Stimulated activated CD4-positive, alpha-beta T cell treated with anti-CD3 and anti-CD28 coated beads, Interleukin-2, amount 100 ng/mL, for 48 hours (primary cell): ENCODE measurements around the gene SRSF6.
"Not testable (repeated sequence)": the region's sequence is repeated elsewhere in the genome, so short reads cannot be mapped to it uniquely, and the experiment has no call there.

Experiments
- DNase-seq, 2 donors: peaks; one replicate each; pipeline ENCODE4 v3.0.0-alpha.2; 2020

The SRSF6 gene

GRCh38 chr20:43457640-43458421, at the start of gene SRSF6:
Gene SRSF6, plus strand, starts transcription at chr20:43457896. Its CDS starts 138 bp downstream, at chr20:43458034.
- peak; percentile 86 to 95 for DNase-seq

DNA sequence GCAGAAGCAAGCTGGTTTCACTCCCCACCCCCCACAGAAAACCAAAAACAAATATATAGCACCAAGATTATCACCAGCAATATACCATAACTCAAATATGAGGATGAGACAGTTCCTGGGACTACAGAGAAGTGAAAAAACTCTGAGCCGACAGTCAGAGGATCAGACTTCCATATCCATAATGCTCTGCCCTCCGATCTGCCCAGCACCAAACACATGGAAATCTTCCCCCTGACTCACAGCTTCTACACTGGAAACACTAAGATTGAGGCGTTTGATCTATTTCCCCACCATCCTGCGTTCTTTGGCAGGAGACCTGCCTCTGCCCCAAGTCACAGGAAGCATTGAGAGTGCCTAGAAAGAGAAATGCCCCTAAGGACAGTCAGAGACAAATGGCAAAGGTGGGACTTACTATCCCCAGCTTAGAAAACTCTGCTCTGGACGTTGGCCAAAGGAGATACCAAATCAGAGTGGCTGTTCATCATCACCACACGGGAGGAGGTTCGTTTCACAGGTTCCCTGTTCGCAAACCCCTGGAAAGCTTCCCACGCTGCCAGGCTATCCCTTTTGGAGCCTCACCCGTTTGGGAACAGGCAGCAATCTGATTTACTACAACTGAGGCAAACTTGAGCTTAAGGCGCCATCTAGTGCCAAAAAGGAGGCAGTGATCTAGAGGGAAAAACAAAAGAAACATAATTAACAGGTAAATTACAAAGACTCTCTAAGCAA, 48.7 kb upstream of the SRSF6 start:
- no peak for DNase-seq

GRCh38 chr20:43409577-43409913, 48.2 kb upstream of the SRSF6 start:
- no peak for DNase-seq

DNA sequence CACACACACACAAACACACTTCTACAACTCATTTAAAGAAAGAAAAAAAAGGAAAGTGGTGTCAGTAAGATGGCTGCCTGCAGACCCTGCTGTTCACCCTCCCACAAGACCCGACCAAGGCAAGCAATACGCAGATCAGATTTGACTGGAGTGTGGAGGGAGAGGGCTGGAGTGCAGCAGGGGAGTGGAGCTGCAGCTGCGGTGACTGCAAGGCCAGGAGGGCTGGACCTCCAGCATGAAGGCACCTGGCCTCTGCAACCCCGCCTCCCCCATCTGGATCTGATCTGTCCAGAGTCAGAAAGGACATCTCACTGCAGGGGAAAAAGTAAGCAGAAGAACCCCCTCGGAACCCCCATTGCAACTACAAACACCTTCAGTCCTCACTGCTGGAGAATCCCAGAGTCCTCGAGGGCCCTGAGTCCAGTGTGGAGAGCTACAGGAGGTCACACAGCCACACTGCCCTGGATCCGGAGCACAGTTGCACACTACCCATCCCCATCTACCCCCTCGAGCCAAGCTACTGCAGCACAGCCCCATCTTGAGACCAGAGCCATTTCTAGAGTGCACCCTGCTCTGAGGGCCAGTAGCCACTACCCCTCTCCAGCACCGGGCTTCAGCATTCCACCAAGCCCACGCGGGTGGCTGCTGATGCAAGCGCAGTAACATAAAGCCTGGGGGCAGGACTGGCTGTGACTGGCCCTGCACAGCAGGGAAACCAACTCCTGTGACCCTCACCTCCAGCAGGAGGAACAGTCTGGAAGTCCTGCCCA, 41.9 kb upstream of the SRSF6 start:
- no peak for DNase-seq

DNA sequence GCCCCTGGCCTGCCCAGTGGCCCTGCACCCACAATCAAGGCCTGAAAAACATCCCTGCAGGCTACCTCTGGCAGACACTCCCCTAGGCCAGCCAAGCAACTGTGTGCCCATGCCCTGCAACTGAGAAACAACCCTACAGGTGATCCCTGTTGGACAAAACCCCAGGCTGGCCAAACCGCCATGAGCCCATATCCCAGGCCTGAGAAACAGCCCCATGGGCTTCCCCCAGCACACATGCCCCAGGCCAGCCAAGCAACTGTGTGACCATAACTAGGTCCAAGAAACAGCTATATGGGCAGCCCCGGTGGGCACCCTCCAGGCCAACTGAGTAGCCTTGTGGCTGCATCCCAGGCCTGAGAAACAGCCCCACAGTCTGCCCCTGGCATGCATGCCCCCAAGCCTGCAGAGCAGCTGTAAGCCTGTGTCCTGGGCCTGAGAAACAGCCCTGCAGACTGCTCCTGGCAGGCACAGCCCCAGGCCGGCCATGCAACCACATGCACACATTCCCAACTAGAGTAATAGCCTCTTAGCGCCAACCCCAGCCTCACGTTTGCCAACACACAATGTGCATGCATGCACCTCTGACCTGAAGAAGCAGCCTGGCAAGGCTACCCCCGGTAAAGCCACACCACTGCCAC, 41.0 kb upstream of the SRSF6 start:
- DNase-seq, result no peak

- DNase-seq, result no peak
Measured at GRCh38 chr20:43420192-43420591, 37.5 kb upstream of the SRSF6 start.

DNA sequence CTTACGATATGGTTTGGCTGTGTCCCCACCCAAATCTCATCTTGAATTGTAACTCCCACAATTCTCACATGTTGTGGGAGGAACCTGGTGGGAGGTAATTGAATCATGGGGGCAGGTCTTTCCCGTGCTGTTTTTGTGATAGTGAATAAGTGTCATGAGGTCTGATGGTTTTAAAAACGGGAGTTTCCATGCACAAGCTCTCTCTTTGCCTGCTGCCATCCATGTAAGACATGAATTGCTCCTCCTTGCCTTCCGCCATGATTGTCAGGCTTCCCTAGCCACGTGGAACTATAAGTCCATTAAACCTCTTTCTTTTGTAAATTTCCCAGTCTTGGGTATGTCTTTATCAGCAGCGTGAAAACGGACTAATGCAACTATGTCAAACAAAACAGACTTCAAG, 36.8 kb upstream of the SRSF6 start:
- DNase-seq, result not testable (repeated sequence)

DNA sequence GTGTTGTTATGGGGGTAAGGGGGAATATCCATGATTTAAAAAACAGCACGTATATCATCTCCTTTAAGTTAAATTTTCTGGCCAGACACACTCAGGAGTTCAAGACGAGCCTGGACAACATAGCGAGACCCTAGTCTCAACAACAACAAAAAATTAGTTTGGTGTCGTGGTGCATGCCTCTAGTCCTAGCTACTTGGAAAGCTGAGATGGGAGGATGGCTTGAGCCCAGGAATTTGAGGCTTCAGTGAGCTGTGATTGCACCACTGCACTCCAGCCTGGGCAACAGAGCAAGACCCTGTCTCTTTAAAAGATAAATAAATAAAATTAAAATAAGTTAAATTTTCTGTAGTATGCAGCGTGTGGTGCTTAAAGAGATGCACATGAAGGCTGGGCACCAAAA, 31.5 kb upstream of the SRSF6 start:
- no peak for DNase-seq

DNA sequence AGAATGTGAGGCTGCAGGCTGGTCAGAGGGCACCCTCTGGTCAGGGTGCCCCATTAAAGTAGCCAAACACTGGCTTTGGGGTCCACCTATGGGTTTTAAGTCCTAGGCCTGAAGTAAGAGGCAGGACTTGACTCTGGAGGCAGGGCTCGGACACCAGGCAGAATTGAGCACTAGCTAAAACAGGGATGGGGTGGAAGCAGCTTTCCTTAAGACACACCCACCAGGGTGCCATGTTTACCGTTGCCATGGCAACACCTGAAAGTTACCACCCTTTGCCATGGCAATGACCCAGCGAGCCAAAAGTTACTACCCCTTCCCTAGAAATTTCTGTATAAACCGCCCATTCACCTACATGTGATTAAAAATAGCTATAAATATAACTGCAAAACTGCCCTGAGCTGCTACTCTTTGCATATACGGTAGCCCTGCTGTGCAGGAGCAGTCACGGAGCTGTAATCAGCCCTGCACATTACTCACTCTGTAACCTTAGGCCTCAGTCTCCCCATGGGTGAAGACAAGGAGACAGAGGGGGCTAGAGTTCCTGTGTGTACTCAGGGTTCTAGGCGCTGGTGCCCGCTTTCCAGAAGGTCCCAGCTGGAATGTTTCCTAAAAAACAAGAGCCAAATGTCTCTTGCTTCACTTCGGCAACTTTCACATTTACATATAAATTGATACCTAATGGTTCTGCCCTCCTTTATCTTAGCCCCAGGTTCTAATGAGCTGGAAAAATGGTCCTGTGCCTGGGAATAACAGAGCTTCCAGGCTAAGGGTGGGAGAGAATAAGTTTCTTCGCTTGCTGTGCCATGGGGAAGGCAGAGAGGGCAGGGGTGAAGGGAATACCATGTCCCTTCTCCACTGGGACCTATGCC, 27.2 kb upstream of the SRSF6 start:
- DNase-seq, result no peak

DNA sequence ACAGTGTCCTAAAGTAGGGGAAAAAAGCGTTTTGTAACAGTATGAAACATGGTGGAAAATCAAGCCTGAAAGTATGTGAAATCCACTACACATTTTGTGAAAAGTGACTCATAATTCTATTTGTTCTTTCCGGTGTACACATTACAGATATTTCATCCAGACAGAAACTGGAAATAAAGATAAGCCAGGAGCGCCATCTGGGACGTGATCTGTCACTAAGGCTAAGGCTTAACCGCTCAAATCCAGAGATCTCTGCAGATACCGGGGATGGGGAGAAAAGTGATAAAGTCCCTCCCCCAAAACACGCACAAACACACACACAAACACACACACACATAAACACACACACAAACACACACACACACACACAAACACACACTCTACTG, 26.6 kb upstream of the SRSF6 start:
- DNase-seq, result no peak

DNA sequence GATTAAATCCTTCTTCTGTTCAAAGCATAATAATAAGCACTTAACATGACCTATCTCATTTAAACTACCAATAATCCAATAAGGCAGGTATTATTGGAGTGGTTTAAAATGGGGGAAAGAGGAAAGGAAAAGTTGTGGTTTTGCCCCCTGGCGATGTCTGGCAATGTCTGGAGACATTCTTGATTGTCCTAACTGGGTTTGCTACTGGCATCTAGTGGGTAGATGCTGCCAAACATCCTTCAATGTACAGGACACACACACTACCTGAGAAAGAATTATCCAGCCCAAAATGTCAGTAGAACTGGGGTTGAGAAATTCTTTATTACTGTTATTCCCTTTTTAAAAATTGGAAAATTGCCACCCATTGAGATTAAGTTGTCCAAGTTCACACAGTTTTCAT, 25.2 kb upstream of the SRSF6 start:
- DNase-seq, result no peak

DNA sequence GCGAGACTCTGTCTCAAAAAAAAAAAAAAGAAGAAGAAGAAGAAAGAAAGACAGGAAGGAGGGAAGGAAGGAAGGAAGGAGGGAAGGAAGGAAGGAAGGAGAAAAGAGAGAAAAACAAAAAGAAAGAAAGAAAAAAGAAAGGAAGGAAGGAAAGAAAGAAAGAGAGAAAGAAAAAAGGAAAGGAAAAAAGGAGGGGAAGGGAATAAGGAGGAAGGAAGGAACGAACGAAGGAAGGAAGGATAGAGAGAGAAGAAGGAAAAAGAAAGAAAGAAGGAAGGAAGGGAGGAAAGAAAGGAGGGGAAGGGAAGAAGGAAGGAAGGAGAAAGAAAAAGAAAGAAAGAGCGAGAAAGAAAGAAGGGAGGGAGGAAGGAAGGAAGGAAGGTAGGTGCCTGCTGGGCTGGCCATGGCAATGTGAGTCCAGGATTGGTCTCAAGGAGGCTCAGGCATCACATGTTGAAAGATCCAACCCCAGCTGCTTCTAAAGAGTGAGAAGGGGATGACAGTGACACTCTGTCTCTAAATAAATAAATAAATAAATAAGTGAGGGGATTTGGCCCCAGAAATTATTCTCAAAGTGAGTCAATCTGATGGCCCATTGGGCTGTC, 24.3 kb upstream of the SRSF6 start:
- no peak for DNase-seq

DNA sequence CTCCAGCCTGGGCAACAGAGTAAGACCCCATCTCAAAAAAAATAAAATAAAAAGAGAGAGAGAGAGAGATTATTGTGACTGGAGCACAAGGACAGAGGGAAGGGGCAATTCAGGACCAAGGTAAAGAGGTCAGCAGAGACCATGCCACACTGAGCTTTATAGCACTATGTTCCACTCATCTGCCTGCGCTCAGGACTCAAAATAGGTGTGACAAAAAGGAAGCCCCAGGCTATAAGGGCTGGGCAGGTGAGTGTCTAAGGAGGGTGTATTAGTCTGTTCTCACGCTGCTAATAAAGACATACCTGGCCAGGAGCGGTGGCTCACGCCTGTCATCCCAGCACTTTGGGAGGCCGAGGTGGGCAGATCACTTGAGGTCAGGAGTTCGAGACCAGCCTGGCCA, 23.1 kb upstream of the SRSF6 start:
- DNase-seq, result no peak

DNA sequence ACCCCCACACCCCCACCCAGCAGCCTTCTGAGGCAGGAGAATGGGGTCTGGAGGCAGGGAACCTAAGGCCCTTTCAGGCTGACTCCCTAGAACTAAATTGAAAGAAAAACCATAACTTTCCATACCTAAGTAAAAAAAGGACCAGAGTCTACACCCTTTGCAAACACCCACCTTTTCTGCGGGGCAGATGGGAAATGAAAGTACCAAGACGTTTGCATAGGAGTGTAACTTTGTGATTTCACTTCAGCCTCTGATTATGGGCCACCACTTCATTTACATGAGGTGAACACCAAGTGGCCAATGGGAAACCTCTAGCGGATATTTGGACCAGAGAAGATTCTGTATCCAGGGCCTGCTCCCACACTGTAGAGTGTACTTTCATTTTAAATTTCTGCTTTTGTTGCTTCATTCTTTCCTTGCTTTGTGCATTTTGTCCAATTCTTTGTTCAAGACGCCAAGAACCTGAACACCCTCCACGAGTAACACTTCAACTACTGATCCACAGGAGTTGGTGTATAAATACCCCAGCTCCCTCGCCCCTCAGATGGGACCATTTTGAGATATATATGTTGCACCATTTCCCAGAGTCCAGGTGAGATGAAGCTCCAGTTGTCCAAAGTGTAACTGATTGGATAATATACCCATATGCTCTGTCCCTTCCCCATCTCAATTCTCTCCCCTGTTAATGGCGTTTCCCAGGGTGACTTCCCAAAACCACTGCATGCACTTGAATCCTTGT, 18.9 kb upstream of the SRSF6 start:
- no peak for DNase-seq

DNA sequence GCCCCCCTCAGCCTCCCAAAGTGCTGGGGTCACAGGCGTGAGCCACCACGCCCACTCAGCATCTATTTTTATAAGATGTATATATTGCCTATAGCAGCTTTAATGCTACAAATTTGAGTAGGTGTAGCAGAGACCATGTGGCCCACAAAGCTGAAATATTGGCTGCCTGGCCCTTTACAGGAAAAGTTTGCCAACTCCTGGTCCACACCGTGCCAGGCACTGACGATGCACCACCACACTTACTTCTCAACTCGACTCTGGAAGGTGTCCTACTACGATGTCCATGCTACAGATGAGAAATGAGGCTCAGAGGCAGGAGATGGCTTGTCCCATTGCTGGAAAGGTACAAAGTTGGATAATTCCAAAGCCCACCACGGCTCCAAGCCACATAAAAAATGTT, 17.2 kb upstream of the SRSF6 start:
- DNase-seq, result no peak

DNA sequence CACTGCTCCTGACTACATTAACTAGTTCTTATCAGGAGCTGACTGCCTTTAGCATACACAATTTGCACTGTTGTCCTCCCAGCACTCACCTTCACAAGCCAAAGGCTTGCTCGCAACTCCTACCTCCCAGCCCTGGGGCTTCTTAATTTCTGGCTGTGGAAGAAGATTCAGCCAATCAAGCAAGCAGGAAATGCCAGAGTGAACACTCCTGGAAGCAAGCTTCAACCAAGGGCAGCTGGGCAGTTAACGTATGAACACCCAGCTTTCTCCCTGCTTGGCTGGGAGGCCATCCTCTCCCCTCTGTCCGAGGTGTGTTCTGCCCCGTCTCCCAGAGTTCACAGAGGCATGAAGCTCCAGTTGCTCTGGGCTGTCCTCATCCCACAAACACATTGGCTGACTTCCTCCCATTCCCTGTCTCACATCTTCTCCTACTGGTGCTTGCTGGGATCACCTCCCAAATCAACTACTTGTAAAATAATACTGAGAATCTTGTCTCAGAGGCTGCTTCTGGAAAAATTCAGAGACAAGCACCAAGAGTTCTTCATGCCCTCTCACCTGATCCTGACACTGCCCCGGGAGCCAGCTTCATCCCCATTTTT, 15.3 kb upstream of the SRSF6 start:
- no peak for DNase-seq

- DNase-seq, result no peak
Measured at GRCh38 chr20:43444107-43444506, 13.6 kb upstream of the SRSF6 start.

- DNase-seq, result no peak
Measured at GRCh38 chr20:43446361-43446879, 11.3 kb upstream of the SRSF6 start.

DNA sequence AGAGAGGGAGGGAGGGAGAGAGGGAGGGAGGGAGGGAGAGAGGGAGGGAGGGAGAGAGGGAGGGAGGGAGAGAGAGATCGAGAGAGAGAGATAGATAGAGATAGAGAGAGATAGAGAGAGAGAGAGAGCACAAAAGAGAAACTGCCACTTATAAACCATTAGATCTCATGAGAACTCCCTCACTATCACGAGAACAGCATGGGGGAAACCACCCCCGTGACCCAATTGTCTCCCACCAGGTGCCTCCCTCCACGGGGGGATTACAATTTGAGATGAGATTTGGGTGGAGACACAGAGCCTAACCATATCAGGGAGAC, 9.3 kb upstream of the SRSF6 start:
- DNase-seq, result not testable (repeated sequence)

GRCh38 chr20:43448748-43449535, 8.8 kb upstream of the SRSF6 start:
- DNase-seq, result peak; percentile 25 to 31
